Tibial nerve (tissue), 4 donors: ENCODE results near the gene DCANP1. TPM values are rescaled to one million over a fixed set of nuclear protein-coding genes. Genes with fewer than 3 reads are reported as not detected.
A peak's percentile ranks its signal among the peaks of the same experiment; 100 is the strongest.

ENCODE experiments used
- DNase-seq, 2 donors: peaks; one replicate each; pipeline ENCODE4 v3.0.0-alpha.2; 2019; ENCODE audit warnings: low spot score in 2 of 2
- H3K27ac ChIP-seq, 4 donors: fragments of 200-600 bp; sonication (generic) in 3 of 4; one replicate each; pipeline ENCODE4 v1.5.1; 2017 to 2019; ENCODE audit warnings: mild to moderate bottlenecking in 1 of 4
- H3K27me3 ChIP-seq, 2 donors: fragments of 200-600 bp; sonication (generic) in 1 of 2; one replicate each; pipeline versions ENCODE4 v1.5.1 to v1.6.0; 2017 to 2019
- H3K36me3 ChIP-seq, 3 donors: fragments of 200-600 bp; sonication (generic); one replicate each; pipeline ENCODE4 v1.5.1; 2018 to 2019
- H3K4me1 ChIP-seq, 4 donors: fragments of 200-600 bp; sonication (generic) in 3 of 4; one replicate each; pipeline ENCODE4 v1.5.1; 2017 to 2019
- H3K4me3 ChIP-seq, 4 donors: fragments of 200-600 bp; sonication (generic) in 3 of 4; one replicate each; pipeline ENCODE4 v1.5.1; 2017 to 2019; ENCODE audit warnings: mild to moderate bottlenecking in 1 of 4, moderate library complexity in 1 of 4
- H3K9me3 ChIP-seq, 4 donors: fragments of 200-600 bp; sonication (generic) in 3 of 4; one replicate each; pipeline ENCODE4 v1.5.1; 2017 to 2019
- EP300 ChIP-seq, 2 donors: sonication (generic); formaldehyde crosslinking; IDR thresholded peaks; one replicate each; pipeline ENCODE4 v1.6.1; 2017; ENCODE audit warnings: antibody characterized with exemption in 2 of 2, mild to moderate bottlenecking in 1 of 2
- POLR2A ChIP-seq, 2 donors: fragments of 450-650 bp; IDR thresholded peaks; one replicate each; pipeline ENCODE4 v1.6.1; 2017; ENCODE audit warnings: antibody characterized with exemption in 2 of 2, mild to moderate bottlenecking in 2 of 2, moderate library complexity in 2 of 2
- WGBS, 2 donors: methylation state at CpG; one replicate each; pipeline ENCODE4 v1.1.5; 2018; 5-methylcytosine and 5-hydroxymethylcytosine counted together
- total RNA-seq, 4 donors: library from RNA; depleted of rRNA; stranded (reverse); fragments of >200 nt; gene quantifications; one replicate each; pipeline ENCODE4 v1.1.0, GENCODE V29; 2016
- TF ChIP-seq, protein P1 (sequence below), 5 experiments: fragments of 200-600 bp in 3 of 5; fragments of 450-650 bp in 2 of 5; sonication (generic) in 3 of 5; IDR thresholded peaks; one replicate each; pipeline ENCODE4 v1.5.1; 2016 to 2019; ENCODE audit warnings: antibody characterized with exemption in 5 of 5, mild to moderate bottlenecking in 3 of 5, moderate library complexity in 2 of 5

Gene DCANP1
- total RNA-seq, 4 donors from 2014 or later = not detected

DNA sequence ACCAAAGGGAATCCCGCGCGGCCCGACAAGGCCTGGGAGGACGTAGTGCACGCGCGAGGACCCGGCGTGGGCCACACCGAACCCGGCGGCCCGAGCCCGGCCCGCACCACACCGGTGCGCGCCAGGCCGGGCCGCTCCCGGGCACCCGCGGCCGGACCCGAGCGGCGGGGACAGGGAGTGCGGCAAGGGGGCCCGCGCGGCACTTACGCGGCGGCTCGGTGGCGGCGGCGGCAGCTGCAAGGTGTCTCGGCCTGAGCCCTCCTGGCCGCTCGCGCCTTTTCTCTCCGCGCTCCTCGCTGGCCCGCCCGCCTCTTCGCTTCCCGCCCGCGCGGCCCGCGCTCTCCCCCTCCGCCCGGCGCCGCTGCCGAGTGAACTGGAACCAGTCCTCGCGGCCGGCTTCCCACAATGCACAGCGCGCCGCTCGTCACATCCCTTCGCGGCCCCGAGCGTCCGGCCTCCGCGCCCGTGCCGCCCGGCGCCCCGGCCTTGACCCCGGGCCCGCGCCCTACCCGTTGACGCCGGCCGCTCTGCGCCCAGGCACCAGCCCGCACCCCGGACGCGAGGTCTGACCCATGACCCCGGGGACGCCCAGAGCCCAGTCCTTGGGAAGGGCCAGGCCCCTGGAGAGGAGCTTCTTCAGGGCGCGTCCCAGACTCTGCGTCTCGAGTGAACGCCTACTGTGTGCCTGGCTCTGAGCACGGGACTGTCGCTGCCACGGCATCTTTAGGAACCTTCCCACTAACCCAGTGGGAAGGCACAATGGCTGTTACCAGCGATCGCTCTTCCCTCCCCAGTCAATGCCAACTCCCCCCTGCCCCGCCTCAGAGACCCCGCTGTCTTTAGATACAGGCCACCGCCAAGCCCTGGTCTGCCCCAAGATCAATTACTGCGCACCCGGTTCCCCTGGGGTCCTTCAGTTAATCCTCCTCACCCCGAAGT is 48.0 kb downstream of the DCANP1 start, which contains the start of gene MACROH2A1:
Gene MACROH2A1 (minus strand): TSS at position 377 of the 939 bp plus-strand sequence. CDS start 10,138 bp downstream, outside the sequence.
- Histone ChIP-seq H3K9me3 (no peaks in the 10 kb centered on the region), H3K27ac (peak within 1 kb of the TSS; percentile 88 to 95 (median 92)), H3K4me1 (peaks cover 0 to 58% (median 29%) of the 10 kb centered on the region in 4 donors), H3K27me3 (no peaks in the 10 kb centered on the region), H3K36me3 (no peaks in the 10 kb centered on the region), H3K4me3 (peak within 1 kb of the TSS; percentile 87 to 98 (median 94))
- 1% methylated on average over 86 to 94 of the region's 109 CpGs for WGBS, 2 donors
- peak in 1 of 2 donors; percentile 82 for TF ChIP-seq EP300 (IDR thresholded peaks at IDR 0.05)
- TF ChIP-seq, protein P1, sequence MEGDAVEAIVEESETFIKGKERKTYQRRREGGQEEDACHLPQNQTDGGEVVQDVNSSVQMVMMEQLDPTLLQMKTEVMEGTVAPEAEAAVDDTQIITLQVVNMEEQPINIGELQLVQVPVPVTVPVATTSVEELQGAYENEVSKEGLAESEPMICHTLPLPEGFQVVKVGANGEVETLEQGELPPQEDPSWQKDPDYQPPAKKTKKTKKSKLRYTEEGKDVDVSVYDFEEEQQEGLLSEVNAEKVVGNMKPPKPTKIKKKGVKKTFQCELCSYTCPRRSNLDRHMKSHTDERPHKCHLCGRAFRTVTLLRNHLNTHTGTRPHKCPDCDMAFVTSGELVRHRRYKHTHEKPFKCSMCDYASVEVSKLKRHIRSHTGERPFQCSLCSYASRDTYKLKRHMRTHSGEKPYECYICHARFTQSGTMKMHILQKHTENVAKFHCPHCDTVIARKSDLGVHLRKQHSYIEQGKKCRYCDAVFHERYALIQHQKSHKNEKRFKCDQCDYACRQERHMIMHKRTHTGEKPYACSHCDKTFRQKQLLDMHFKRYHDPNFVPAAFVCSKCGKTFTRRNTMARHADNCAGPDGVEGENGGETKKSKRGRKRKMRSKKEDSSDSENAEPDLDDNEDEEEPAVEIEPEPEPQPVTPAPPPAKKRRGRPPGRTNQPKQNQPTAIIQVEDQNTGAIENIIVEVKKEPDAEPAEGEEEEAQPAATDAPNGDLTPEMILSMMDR (IDR thresholded peaks at IDR 0.05) = peak in 3 of 5 experiments; percentile 11 to 55 (median 11)
- peak; percentile 75 to 77 for TF ChIP-seq POLR2A (IDR thresholded peaks at IDR 0.05)
- DNase-seq = peak; percentile 81 to 86

DNA sequence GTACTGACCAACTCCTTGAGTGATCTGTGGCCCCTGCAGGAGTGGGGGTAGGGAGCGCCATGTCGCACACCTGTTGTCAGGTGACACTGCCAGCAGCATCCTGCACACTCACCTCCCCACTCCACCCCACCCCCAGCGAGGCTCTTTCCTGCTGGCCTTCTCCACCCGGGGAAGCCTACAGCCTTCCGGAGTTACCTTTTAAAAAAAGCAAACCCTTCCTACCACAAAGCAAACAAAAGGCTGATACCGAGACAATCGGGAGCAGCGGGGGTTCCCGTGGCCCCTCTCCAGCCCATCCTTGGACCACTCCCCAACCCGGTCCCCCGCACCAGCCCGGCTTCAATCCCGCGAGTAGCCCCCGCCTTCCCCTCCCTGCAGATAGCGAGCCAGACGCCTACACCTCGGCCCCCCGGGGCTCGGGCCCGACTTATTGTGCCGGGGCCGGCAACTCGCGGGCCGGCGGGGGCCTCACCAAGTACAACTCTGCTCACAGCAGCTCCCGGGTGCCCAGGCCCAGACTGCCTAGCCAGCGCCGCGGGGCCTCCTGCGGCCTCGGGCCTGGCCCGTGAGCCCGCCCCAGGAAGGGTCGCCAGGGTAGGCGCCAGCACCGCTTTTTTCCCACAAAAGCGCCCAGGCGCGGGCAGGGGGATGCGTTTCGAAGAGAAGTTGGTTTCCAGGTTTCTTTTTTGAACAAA is 48.8 kb downstream of the DCANP1 start:
- no peaks in the 10 kb centered on the region for H3K36me3 ChIP-seq
- WGBS, 2 donors = 1% methylated on average over 33 to 42 of the region's 43 CpGs
- no peaks in the 10 kb centered on the region for H3K9me3 ChIP-seq
- no peaks in the 10 kb centered on the region for H3K27me3 ChIP-seq
- TF ChIP-seq EP300 (IDR thresholded peaks at IDR 0.05) (no peak), POLR2A (IDR thresholded peaks at IDR 0.05) (no peak)
- TF ChIP-seq, protein P1 (IDR thresholded peaks at IDR 0.05) = no peak
- DNase-seq = no peak
- H3K4me1 ChIP-seq = peaks cover 0 to 66% (median 33%) of the 10 kb centered on the region in 4 donors
- peak overlapping the region; percentile 88 to 95 (median 92) for H3K27ac ChIP-seq
- peak overlapping the region; percentile 87 to 98 (median 94) for H3K4me3 ChIP-seq

DNA sequence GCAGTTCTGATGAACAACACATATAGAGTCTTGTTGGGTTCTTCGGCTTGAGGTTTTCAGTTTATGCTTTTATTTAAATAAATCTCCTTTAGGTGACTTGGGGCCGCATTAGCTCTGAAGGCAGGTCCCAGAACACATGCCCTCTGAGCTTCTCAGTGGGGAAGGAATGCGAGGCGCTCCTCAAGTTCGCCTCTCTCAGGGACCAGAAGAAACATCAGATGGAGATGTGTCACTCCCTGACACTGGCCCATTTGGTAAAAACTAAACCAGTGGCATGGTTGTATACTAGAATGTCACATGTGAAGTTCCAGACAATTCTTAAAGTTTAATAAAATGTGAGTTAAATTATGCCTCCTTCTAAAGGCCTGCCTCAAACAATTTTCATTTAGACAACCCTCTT is 50.1 kb downstream of the DCANP1 start:
- 76 to 81% methylated on average over 5 of the region's 5 CpGs for WGBS, 2 donors

DNA sequence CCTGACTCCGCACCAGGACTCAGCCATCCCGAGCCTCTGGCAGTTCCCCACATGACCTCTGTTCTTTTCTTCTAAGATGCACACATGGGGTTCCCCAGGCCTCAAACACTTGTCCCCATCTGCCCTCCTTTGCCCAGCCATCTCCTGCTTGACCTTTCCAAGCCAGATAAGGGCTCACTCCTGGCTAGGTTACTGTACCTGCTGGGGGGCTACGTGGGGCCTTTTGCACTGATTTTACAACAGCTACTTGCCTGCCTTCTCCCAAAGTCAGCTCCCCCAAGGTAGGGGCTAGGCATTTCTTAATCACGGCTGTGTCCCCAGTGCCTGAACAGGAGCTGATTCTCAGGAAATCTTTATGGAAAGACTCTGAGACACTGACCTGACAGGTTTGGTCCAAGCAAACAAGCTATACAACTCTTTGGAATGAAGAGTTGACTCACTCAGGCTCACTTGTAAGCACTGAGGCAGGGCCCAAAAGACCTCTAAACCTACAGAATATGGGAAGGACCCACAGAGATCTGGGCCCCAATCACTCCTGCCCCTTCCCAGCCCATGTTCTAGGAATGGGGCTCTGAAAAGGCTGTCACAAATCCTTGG is 50.6 kb downstream of the DCANP1 start:
- Histone ChIP-seq H3K27ac (peak overlapping the region in 2 of 4 donors; percentile 27 to 39), H3K36me3 (no peaks in the 10 kb centered on the region), H3K4me3 (no peak overlapping the region), H3K4me1 (peaks cover 0 to 82% (median 38%) of the 10 kb centered on the region in 4 donors), H3K27me3 (no peaks in the 10 kb centered on the region), H3K9me3 (no peaks in the 10 kb centered on the region)
- 76 to 78% methylated on average over 4 of the region's 4 CpGs for WGBS, 2 donors
- no peak for TF ChIP-seq EP300 (IDR thresholded peaks at IDR 0.05)
- TF ChIP-seq POLR2A (IDR thresholded peaks at IDR 0.05) = no peak
- TF ChIP-seq, protein P1 (IDR thresholded peaks at IDR 0.05) = no peak
- no peak for DNase-seq

More for the DNA sequence above, 50.1 kb downstream of the DCANP1 start:
- H3K27me3 ChIP-seq = no peaks in the 10 kb centered on the region
- H3K4me1 ChIP-seq = peaks cover 0 to 76% (median 34%) of the 10 kb centered on the region in 4 donors
- H3K27ac ChIP-seq = peak overlapping the region in 1 of 4 donors; percentile 39
- no peaks in the 10 kb centered on the region for H3K9me3 ChIP-seq
- DNase-seq = no peak
- no peak overlapping the region for H3K4me3 ChIP-seq
- H3K36me3 ChIP-seq = no peaks in the 10 kb centered on the region
- no peak for TF ChIP-seq POLR2A (IDR thresholded peaks at IDR 0.05)
- TF ChIP-seq EP300 (IDR thresholded peaks at IDR 0.05) = no peak
- TF ChIP-seq, protein P1 (IDR thresholded peaks at IDR 0.05) = no peak
